H9 (cell line): ENCODE results near the gene TSPAN13. TPM values are rescaled to one million over a fixed set of nuclear protein-coding genes. Genes with fewer than 3 reads are reported as not detected.

Experiments
- DNase-seq: peaks from one replicate; pipeline ENCODE4 v3.0.0-alpha.2; 2017
- H2AFZ ChIP-seq: one replicate; pipeline ENCODE4 v1.6.1; 2013; ENCODE audit warnings: mild to moderate bottlenecking, low read length, control low read depth, moderate library complexity
- H2AK5ac ChIP-seq: 2 replicates; pipeline ENCODE4 v1.6.1; 2013; ENCODE audit warnings: low read length, control low read depth, mixed read lengths; ENCODE audit not compliant: insufficient read length
- H2BK120ac ChIP-seq: one replicate; pipeline ENCODE4 v1.6.1; 2013; ENCODE audit warnings: low read depth, mild to moderate bottlenecking, low read length, control low read depth, inconsistent platforms; ENCODE audit not compliant: poor library complexity, severe bottlenecking
- H2BK12ac ChIP-seq: 2 replicates; pipeline ENCODE4 v1.6.1; 2013; ENCODE audit warnings: low read length, control low read depth, mixed read lengths, low read depth; ENCODE audit not compliant: insufficient read length
- H2BK15ac ChIP-seq: 2 replicates; pipeline ENCODE4 v1.6.1; 2013; ENCODE audit warnings: low read depth, low read length, control low read depth
- H2BK20ac ChIP-seq: one replicate; pipeline ENCODE4 v1.6.1; 2013; ENCODE audit warnings: low read depth, mild to moderate bottlenecking, low read length, control low read depth, inconsistent platforms; ENCODE audit not compliant: poor library complexity, severe bottlenecking
- H2BK5ac ChIP-seq: 2 replicates; pipeline ENCODE4 v1.6.1; 2013; ENCODE audit warnings: low read length, control low read depth, mixed read lengths; ENCODE audit not compliant: insufficient read length
- H3K14ac ChIP-seq: 2 replicates; pipeline ENCODE4 v1.6.1; 2013; ENCODE audit warnings: low read length, control low read depth; ENCODE audit not compliant: insufficient read depth
- H3K18ac ChIP-seq: 2 replicates; pipeline ENCODE4 v1.6.1; 2013; ENCODE audit warnings: low read depth, mild to moderate bottlenecking, mixed read lengths, low read length, control low read depth; ENCODE audit not compliant: insufficient read length
- H3K23ac ChIP-seq: 2 replicates; pipeline ENCODE4 v1.6.1; 2013; ENCODE audit warnings: low read length, control low read depth, mixed read lengths, low read depth; ENCODE audit not compliant: insufficient read length
- H3K23me2 ChIP-seq: 2 replicates; pipeline ENCODE4 v1.6.1; 2013; ENCODE audit warnings: low read depth, mild to moderate bottlenecking, mixed read lengths, low read length, control low read depth; ENCODE audit not compliant: insufficient read length, poor library complexity, severe bottlenecking
- H3K27ac ChIP-seq: 2 replicates; pipeline ENCODE4 v1.5.1; 2013; ENCODE audit warnings: low read length, control low read depth, mixed read lengths, low read depth; ENCODE audit not compliant: insufficient read length
- H3K27me3 ChIP-seq: 2 replicates; pipeline ENCODE4 v1.6.1; 2013; ENCODE audit warnings: low read length, control low read depth, inconsistent platforms; ENCODE audit not compliant: insufficient read depth
- H3K4ac ChIP-seq: 2 replicates; pipeline ENCODE4 v1.6.1; 2013; ENCODE audit warnings: low read depth, mild to moderate bottlenecking, control low read depth, inconsistent platforms, low read length, moderate library complexity
- H3K4me1 ChIP-seq: 2 replicates; pipeline ENCODE4 v1.6.1; 2013; ENCODE audit warnings: low read length, control low read depth, inconsistent platforms; ENCODE audit not compliant: insufficient read depth
- H3K4me2 ChIP-seq: 2 replicates; pipeline ENCODE4 v1.6.1; 2013; ENCODE audit warnings: low read length, control low read depth, mixed read lengths; ENCODE audit not compliant: insufficient read length, insufficient read depth
- H3K56ac ChIP-seq: 2 replicates; pipeline ENCODE4 v1.6.1; 2013; ENCODE audit warnings: low read depth, mild to moderate bottlenecking, mixed read lengths, low read length, control low read depth; ENCODE audit not compliant: insufficient read length
- H3K79me1 ChIP-seq: 2 replicates; pipeline ENCODE4 v1.6.1; 2013; ENCODE audit warnings: low read depth, mild to moderate bottlenecking, moderate library complexity, low read length, control low read depth, inconsistent platforms; ENCODE audit not compliant: insufficient read depth, poor library complexity, severe bottlenecking
- H3K79me2 ChIP-seq: 2 replicates; pipeline ENCODE4 v1.6.1; 2013; ENCODE audit warnings: low read length, control low read depth, inconsistent platforms; ENCODE audit not compliant: insufficient read depth
- H3K9ac ChIP-seq: 2 replicates; pipeline ENCODE4 v1.6.1; 2013; ENCODE audit warnings: low read length, control low read depth, mixed read lengths; ENCODE audit not compliant: insufficient read length; ENCODE audit errors: extremely low read depth
- H3K9me3 ChIP-seq: one replicate; pipeline ENCODE4 v1.6.1; 2013; ENCODE audit warnings: low read depth, low read length, inconsistent platforms; ENCODE audit not compliant: control insufficient read depth
- H3T11ph ChIP-seq: one replicate; pipeline ENCODE4 v1.6.1; 2013; ENCODE audit warnings: mild to moderate bottlenecking, low read length, control low read depth, inconsistent platforms
- H4K20me1 ChIP-seq: one replicate; pipeline ENCODE4 v1.6.1; 2013; ENCODE audit not compliant: control insufficient read depth, insufficient read length, insufficient read depth
- H4K5ac ChIP-seq: 2 replicates; pipeline ENCODE4 v1.6.1; 2013; ENCODE audit warnings: low read depth, mild to moderate bottlenecking, mixed read lengths, low read length, control low read depth; ENCODE audit not compliant: insufficient read length
- H4K8ac ChIP-seq: replicated peaks from 2 replicates; pipeline ENCODE4 v1.6.1; 2013; ENCODE audit warnings: low read length, control low read depth, mixed read lengths, low read depth; ENCODE audit not compliant: insufficient read length
- H4K91ac ChIP-seq: 2 replicates; pipeline ENCODE4 v1.6.1; 2013; ENCODE audit warnings: low read depth, mild to moderate bottlenecking, moderate library complexity, mixed read lengths, low read length, control low read depth; ENCODE audit not compliant: insufficient read length
- H3K27ac Mint-ChIP-seq, 3 experiments: 2 replicates in 2 of 3; 3 replicates in 1 of 3; pipeline ENCODE4 v1.8.0; 2020 to 2021; ENCODE audit warnings: mixed read lengths in 3 of 3, mild to moderate bottlenecking in 1 of 3, moderate library complexity in 1 of 3
- H3K27me3 Mint-ChIP-seq: 2 replicates; pipeline ENCODE4 v1.8.0; 2021; ENCODE audit warnings: low read depth, mild to moderate bottlenecking, moderate library complexity, mixed read lengths
- H3K36me3 Mint-ChIP-seq, 3 experiments: 2 replicates in 2 of 3; 3 replicates in 1 of 3; pipeline ENCODE4 v1.8.0; 2020 to 2021; ENCODE audit warnings: low read depth in 3 of 3, mixed read lengths in 3 of 3; ENCODE audit not compliant: insufficient read depth in 1 of 3
- H3K4me1 Mint-ChIP-seq, 2 experiments: 2 replicates each; pipeline ENCODE4 v1.8.0; 2020; ENCODE audit warnings: mixed read lengths in 2 of 2
- H3K4me3 Mint-ChIP-seq, 2 experiments: 2 replicates in 1 of 2; 3 replicates in 1 of 2; pipeline ENCODE4 v1.8.0; 2020 to 2021; ENCODE audit warnings: mild to moderate bottlenecking in 2 of 2, mixed read lengths in 2 of 2, moderate library complexity in 1 of 2
- H3K9me3 Mint-ChIP-seq, 2 experiments: 2 replicates in 1 of 2; 3 replicates in 1 of 2; pipeline ENCODE4 v1.8.0; 2020; ENCODE audit warnings: mild to moderate bottlenecking in 2 of 2, mixed read lengths in 2 of 2, moderate library complexity in 1 of 2
- total RNA-seq: library from RNA; stranded (reverse); gene quantifications from 2 replicates; pipeline ENCODE4 v1.2.1, GENCODE V29; 2021
- TF ChIP-seq, protein P1 (sequence below): fragments of 200-600 bp; sonication (generic); conservative IDR thresholded peaks from 3 replicates; pipeline ENCODE4 v1.8.0; 2021; ENCODE audit warnings: antibody characterized with exemption, mild to moderate bottlenecking

Gene TSPAN13
- total RNA-seq, 1 experiment from 2014 or later, result 18.7 TPM

DNA sequence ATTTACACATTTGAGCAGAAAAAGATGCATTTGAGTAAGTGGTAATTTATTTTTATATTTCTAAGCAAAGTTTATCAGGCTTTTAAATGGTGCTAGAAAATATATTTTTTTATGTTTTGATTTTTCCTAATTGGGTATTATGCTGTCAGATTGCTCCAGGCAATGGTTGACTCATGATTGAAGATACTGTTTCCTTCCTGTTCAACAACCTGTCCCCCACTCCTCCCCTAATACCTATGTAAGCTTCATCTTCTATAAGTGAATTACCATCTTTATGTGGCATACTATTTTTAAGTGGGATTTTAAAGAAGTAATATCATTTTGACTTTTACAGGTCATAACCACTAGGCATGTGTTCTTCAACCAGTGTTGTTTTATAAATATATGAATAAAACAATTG is 21.4 kb downstream of the TSPAN13 start:
- Histone ChIP-seq H3T11ph (no peak overlapping the region), H4K91ac (no peak overlapping the region), H3K14ac (no peak overlapping the region), H3K9ac (no peak overlapping the region), H4K8ac (no peak overlapping the region), H4K5ac (no peak overlapping the region), H3K4ac (no peak overlapping the region), H2BK12ac (no peak overlapping the region), H3K23me2 (no peaks in the 10 kb centered on the region), H2AFZ (no peak overlapping the region), H3K27me3 (no peaks in the 10 kb centered on the region), H2BK120ac (no peak overlapping the region), H3K79me2 (no peaks in the 10 kb centered on the region), H3K4me1 (no peaks in the 10 kb centered on the region; the same call in 1 of the 2 replicates), H3K79me1 (no peaks in the 10 kb centered on the region), H3K56ac (no peak overlapping the region), H3K4me2 (no peak overlapping the region), H3K23ac (no peak overlapping the region), H3K18ac (no peak overlapping the region), H3K27ac (no peak overlapping the region), H2BK5ac (no peak overlapping the region), H3K9me3 (no peaks in the 10 kb centered on the region), H2BK20ac (no peak overlapping the region), H2BK15ac (no peak overlapping the region), H4K20me1 (no peaks in the 10 kb centered on the region), H2AK5ac (no peak overlapping the region)
- Mint-ChIP-seq H3K27ac (no peak overlapping the region), H3K9me3 (no peaks in the 10 kb centered on the region), H3K4me1 (peaks cover 32 to 35% of the 10 kb centered on the region in 2 experiments), H3K27me3 (no peaks in the 10 kb centered on the region), H3K4me3 (no peak overlapping the region), H3K36me3 (no peaks in the 10 kb centered on the region)
- no peak for DNase-seq
- TF ChIP-seq, protein P1, sequence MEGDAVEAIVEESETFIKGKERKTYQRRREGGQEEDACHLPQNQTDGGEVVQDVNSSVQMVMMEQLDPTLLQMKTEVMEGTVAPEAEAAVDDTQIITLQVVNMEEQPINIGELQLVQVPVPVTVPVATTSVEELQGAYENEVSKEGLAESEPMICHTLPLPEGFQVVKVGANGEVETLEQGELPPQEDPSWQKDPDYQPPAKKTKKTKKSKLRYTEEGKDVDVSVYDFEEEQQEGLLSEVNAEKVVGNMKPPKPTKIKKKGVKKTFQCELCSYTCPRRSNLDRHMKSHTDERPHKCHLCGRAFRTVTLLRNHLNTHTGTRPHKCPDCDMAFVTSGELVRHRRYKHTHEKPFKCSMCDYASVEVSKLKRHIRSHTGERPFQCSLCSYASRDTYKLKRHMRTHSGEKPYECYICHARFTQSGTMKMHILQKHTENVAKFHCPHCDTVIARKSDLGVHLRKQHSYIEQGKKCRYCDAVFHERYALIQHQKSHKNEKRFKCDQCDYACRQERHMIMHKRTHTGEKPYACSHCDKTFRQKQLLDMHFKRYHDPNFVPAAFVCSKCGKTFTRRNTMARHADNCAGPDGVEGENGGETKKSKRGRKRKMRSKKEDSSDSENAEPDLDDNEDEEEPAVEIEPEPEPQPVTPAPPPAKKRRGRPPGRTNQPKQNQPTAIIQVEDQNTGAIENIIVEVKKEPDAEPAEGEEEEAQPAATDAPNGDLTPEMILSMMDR, result no peak
